Ishikawa (cell line): ENCODE data around the gene NR2C2AP.

ENCODE experiments used
- CEBPB ChIP-seq: IDR thresholded peaks from 2 replicates; pipeline ENCODE4 v1.6.1; 2012
- CREB1 ChIP-seq: IDR thresholded peaks from 2 replicates; pipeline ENCODE4 v1.6.1; 2012; ENCODE audit warnings: low read depth
- EGR1 ChIP-seq: IDR thresholded peaks from 2 replicates; pipeline ENCODE4 v1.6.1; 2012
- EP300 ChIP-seq: IDR thresholded peaks from 2 replicates; pipeline ENCODE4 v1.6.1; 2012; ENCODE audit warnings: borderline replicate concordance
- FOXM1 ChIP-seq: IDR thresholded peaks from 2 replicates; pipeline ENCODE4 v1.6.1; 2012; ENCODE audit warnings: low read depth, borderline replicate concordance
- NFIC ChIP-seq: IDR thresholded peaks from 2 replicates; pipeline ENCODE4 v1.6.1; 2012
- RAD21 ChIP-seq: IDR thresholded peaks from 2 replicates; pipeline ENCODE4 v1.6.1; 2012; ENCODE audit warnings: low read depth
- TAF1 ChIP-seq: IDR thresholded peaks from 2 replicates; pipeline ENCODE4 v1.6.1; 2012; ENCODE audit warnings: low read depth, mild to moderate bottlenecking
- TCF12 ChIP-seq: IDR thresholded peaks from 2 replicates; pipeline ENCODE4 v1.6.1; 2012; ENCODE audit warnings: low read depth
- TEAD4 ChIP-seq: IDR thresholded peaks from 2 replicates; pipeline ENCODE4 v1.6.1; 2012
- YY1 ChIP-seq: IDR thresholded peaks from 2 replicates; pipeline ENCODE4 v1.6.1; 2012; ENCODE audit warnings: low read depth
- ZBTB7A ChIP-seq: IDR thresholded peaks from 2 replicates; pipeline ENCODE4 v1.6.1; 2012; ENCODE audit warnings: low read depth
- TF ChIP-seq, protein P1 (sequence below): IDR thresholded peaks from 2 replicates; pipeline ENCODE4 v1.6.1; 2012
- TF ChIP-seq, protein P2 (sequence below): IDR thresholded peaks from 2 replicates; pipeline ENCODE4 v1.6.1; 2012; ENCODE audit warnings: low read depth, mild to moderate bottlenecking
- TF ChIP-seq, protein P3 (sequence below): IDR thresholded peaks from 2 replicates; pipeline ENCODE4 v1.6.1; 2012

NR2C2AP gene, protein sequence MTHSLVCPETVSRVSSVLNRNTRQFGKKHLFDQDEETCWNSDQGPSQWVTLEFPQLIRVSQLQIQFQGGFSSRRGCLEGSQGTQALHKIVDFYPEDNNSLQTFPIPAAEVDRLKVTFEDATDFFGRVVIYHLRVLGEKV

DNA sequence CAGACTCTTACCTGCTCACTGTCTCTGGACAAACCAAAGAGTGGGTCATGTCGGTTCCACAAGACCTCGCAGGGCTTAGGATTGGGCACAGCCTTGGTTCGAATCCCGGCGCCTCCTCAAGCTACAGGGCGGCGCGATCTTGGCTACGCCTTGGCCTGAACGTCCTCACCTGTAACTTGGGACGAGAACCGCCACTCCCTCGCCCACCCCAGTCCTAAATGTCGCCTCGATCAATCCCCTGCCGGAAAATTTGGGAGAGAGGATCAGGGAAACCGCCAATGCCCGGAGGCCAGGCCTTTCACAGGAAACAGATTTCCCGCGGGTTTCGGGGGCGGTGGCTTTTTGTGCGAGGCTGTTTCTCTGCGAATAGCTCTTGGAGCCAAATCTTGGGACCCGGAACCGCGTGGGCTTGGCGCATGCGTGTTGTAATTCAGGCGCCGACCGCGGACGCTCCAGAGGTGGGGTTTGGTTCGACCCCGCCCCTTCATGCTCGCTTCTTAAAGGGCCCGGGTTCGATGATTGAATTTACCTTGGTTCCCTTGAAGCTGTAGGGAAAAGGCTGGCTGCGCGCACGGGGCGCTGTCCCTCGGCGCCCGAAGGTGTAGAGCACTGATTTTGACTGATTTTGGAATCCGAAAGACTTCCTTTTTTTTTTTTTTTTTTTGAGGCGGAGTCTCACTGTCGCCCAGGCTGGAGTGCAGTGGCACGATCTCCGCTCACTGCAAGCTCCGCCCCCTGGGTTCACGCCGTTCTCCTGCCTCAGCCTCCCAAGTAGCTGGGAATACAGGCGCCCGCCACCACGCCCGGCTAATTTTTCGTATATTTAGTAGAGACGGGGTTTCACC lies at the start of gene NR2C2AP:
Gene NR2C2AP, minus strand, starts transcription at position 403 of the 845 bp plus-strand sequence. Its CDS starts 354 bp downstream, at position 49.
- TF ChIP-seq TEAD4 (no peak; the same call in 1 of the 2 replicates), ZBTB7A (no peak), TCF12 (peak; percentile 21; the same call in 1 of the 2 replicates), CEBPB (no peak), TAF1 (no peak; the same call in 1 of the 2 replicates), EP300 (0 out of 2 replicates have a peak, but pooled peaks have one; percentile 23), RAD21 (no peak), CREB1 (no peak)
- TF ChIP-seq, protein P1, sequence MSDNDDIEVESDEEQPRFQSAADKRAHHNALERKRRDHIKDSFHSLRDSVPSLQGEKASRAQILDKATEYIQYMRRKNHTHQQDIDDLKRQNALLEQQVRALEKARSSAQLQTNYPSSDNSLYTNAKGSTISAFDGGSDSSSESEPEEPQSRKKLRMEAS = peak; percentile 93
- TF ChIP-seq, protein P2, sequence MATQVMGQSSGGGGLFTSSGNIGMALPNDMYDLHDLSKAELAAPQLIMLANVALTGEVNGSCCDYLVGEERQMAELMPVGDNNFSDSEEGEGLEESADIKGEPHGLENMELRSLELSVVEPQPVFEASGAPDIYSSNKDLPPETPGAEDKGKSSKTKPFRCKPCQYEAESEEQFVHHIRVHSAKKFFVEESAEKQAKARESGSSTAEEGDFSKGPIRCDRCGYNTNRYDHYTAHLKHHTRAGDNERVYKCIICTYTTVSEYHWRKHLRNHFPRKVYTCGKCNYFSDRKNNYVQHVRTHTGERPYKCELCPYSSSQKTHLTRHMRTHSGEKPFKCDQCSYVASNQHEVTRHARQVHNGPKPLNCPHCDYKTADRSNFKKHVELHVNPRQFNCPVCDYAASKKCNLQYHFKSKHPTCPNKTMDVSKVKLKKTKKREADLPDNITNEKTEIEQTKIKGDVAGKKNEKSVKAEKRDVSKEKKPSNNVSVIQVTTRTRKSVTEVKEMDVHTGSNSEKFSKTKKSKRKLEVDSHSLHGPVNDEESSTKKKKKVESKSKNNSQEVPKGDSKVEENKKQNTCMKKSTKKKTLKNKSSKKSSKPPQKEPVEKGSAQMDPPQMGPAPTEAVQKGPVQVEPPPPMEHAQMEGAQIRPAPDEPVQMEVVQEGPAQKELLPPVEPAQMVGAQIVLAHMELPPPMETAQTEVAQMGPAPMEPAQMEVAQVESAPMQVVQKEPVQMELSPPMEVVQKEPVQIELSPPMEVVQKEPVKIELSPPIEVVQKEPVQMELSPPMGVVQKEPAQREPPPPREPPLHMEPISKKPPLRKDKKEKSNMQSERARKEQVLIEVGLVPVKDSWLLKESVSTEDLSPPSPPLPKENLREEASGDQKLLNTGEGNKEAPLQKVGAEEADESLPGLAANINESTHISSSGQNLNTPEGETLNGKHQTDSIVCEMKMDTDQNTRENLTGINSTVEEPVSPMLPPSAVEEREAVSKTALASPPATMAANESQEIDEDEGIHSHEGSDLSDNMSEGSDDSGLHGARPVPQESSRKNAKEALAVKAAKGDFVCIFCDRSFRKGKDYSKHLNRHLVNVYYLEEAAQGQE = no peak; the same call in 1 of the 2 replicates
- TF ChIP-seq, protein P3, sequence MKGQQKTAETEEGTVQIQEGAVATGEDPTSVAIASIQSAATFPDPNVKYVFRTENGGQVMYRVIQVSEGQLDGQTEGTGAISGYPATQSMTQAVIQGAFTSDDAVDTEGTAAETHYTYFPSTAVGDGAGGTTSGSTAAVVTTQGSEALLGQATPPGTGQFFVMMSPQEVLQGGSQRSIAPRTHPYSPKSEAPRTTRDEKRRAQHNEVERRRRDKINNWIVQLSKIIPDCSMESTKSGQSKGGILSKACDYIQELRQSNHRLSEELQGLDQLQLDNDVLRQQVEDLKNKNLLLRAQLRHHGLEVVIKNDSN = no peak

DNA sequence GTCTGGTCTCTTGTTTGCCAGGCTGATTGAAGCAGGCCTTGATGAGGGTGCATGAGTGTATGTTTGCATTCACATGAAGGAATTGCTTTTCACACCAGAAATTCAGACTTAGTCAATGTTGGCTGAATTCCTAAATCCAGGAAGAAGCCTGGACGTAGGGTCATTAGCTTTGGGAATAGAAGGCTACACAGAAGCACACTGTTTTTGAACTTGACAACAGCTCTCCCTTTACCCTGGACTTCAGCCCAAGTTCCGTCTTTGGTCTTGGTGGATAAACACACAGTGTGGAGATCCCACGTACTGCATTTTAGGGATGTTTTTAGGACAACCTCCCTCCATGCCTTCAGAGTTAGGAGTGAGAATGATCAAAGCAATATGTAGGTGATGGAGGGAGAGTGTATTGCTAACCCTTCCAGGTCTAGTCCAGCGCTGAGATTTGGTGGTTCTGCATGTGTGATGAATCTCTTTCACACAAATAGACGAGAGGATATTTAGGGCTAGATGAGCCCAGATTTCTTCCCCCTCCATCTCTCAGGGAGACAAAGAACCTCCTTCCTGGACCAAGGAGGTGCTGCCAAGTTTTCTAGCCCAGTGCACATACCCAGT lies 47.1 kb upstream of the NR2C2AP start:
- TF ChIP-seq EP300 (no peak), FOXM1 (no peak), EGR1 (no peak), ZBTB7A (no peak), YY1 (no peak), TEAD4 (no peak), RAD21 (no peak), CREB1 (no peak), TCF12 (no peak), NFIC (no peak)
- TF ChIP-seq, protein P1 = no peak
- TF ChIP-seq, protein P3 = no peak
- TF ChIP-seq, protein P2 = no peak

DNA sequence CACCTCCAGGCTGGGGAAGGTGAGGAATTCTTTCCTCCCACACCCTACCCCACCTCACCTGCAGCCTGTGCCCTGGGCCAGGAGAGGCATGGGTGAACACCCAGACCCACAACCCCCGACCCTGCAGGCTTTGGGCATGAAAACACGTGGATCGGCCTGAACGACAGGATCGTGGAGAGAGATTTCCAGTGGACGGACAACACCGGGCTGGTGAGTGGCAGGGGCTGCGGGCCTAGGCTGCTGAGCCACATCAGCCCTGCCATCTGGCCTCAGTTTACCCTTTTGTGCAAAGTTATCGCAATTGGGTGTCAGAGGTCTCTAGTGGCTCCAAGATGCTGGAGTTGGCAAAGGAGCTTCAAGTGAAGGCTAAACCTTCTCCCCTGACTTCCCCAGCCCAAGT lies 37.3 kb upstream of the NR2C2AP start:
- no peak for TF ChIP-seq TAF1

DNA sequence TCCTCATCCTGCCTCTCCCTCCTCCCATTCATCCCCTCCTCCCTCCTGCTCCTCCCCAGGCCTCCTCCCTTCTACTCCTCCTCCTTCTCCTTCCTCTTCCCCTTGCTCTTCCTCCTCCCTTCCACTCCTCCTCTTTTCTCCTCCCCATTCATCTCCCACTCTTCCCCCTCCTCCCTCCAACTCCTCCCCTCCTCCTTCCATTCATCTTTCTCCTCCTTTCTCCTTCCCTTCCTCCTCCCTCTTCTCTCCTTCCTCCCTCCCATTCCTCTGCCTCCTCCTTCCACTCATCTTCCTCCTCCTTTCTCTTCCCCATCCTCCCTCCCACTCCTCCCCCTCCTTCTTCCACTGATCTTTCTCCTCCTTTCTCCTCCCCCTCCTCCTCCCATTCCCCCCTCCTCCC lies 36.5 kb upstream of the NR2C2AP start:
- TF ChIP-seq ZBTB7A (no peak), EGR1 (no peak), CREB1 (no peak), EP300 (no peak)
- TF ChIP-seq, protein P1 = no peak

DNA sequence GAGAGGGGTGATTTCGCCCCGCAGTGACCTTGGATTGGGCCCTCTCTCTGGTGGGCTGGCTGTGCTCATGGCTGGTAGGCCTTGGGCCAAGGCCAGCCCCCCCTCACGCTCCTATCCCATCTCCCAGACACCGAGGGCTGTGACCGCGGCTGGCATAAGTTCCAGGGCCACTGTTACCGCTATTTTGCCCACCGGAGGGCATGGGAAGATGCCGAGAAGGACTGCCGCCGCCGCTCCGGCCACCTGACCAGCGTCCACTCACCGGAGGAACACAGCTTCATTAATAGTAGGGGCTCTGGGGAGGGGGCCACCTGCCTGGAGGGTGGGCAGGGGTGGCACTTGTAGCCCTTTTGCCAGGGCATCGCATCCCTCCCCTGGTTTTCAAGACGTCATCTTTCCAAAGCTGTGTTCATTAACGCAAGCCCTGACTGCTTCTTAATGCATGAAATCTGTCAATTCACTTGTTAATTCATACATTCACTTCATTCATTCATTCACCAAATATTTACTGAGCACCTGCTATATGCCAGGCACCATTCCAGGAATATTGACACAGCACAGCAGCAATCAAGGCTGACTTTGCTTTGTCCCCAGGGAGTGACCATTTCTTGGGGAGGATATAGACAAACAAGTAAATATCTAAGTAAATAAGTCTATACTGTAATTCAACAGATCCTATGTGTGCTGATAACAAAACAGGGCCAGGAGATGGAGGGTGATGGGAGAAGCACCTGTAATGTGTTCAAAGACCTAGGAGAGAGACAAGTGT lies 35.1 kb upstream of the NR2C2AP start:
- TF ChIP-seq FOXM1 = no peak
- no peak for TF ChIP-seq CEBPB
- no peak for TF ChIP-seq EGR1
- no peak for TF ChIP-seq RAD21
- no peak for TF ChIP-seq TAF1
- TF ChIP-seq TCF12 = no peak
- TF ChIP-seq, protein P1 = no peak
